Lung microvascular endothelial cell (primary cell): ENCODE results near the gene SUSD6. TPM values are rescaled to one million over a fixed set of nuclear protein-coding genes. Genes with fewer than 3 reads are reported as not detected.

Experiments used
- DNase-seq, 2 donors: peaks; one replicate each; pipeline versions ENCODE4 v3.0.0 to v3.0.0-alpha.2; 2010; ENCODE audit warnings: low read depth in 2 of 2
- total RNA-seq: library from RNA; depleted of rRNA; stranded (reverse); fragments of >200 nt; gene quantifications from 2 replicates; pipeline ENCODE4 v1.2.1, GENCODE V29; 2014

The SUSD6 gene
- total RNA-seq, 1 donor from 2014 or later, result 11.3 TPM

- no peak for DNase-seq
Observed at GRCh38 chr14:69755296-69755695, 143.9 kb downstream of the SUSD6 start.

GRCh38 chr14:69755784-69756183, 144.4 kb downstream of the SUSD6 start:
- DNase-seq, result no peak

DNA sequence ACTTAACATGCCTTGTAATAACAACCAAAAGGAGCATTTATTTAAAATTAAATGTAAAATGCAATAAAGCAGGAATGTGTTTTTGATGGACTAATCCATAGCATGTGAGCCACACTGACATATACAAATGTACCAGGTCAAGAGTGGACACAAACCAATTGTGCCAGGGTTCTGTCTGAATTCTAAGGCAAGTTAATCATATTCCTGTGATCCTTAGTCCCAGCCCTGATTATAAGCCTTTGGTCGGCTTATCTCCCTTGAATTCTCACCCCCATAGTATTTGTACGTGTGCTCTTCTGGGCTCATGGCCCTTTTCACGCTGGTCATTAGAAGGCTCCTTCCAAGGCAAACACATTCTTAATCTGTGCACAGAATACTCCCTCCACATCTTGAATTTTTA, 144.9 kb downstream of the SUSD6 start:
- DNase-seq, result no peak

DNA sequence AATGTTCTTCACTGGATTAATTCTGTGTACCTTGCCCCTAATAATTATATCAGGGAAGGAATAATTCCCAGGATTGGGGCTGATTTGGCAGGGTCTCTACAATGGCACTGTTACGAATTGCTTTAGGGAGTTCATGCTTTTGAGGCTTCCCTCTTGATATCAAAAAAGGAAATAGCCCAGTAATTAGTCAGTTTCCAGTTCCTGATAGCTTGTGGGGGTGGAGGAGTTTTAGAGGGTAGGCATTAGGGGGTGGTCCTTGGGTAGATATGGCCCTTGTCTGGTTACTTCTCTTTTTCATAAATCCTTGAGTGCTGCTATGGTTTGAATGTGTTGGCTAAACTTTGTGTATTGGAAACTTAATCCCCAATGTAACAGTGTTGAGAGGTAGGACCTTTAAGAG, 149.4 kb downstream of the SUSD6 start:
- peak in 1 of 2 donors; percentile 51 for DNase-seq

GRCh38 chr14:69763761-69764510, 152.5 kb downstream of the SUSD6 start:
- DNase-seq, result peak in 1 of 2 donors; percentile 83

Other genes with a start within 250 kb of the SUSD6 start
- 222 and 226 TPM in 2 replicates for gene ERH, start 213.3 kb upstream of the SUSD6 start, total RNA-seq
- 77.4 and 117 TPM in 2 replicates for gene SLC39A9, start 212.9 kb upstream of the SUSD6 start, total RNA-seq
- gene PLEKHD1, start 126.9 kb upstream of the SUSD6 start, total RNA-seq, result under 0.01 TPM in 1 of 2 replicates, not detected in the other
- not detected in 2 replicates for gene CCDC177, start 36.7 kb upstream of the SUSD6 start, total RNA-seq
- gene SRSF5, start 155.5 kb downstream of the SUSD6 start, total RNA-seq, result 76.9 and 117 TPM in 2 replicates
- gene SLC10A1, start 185.6 kb downstream of the SUSD6 start, total RNA-seq, result not detected in 2 replicates